T-helper 2 cell (primary cell): ENCODE data around the gene FHL3.

ENCODE experiments used
- DNase-seq, 5 experiments: peaks; one replicate each; pipeline versions ENCODE4 v3.0.0 to v3.0.0-alpha.2; 2012 to 2022

The FHL3 gene

GRCh38 chr1:38012363-38013226 lies 7.3 kb upstream of the FHL3 start, which contains the start of gene UTP11:
Gene UTP11, plus strand, starts transcription at chr1:38012734. Its CDS starts 69 bp downstream, at chr1:38012803.
- DNase-seq, result peak; percentile 65 to 98 (median 86)

- no peak for DNase-seq
Observed at GRCh38 chr1:38009841-38010180, 4.5 kb upstream of the FHL3 start.

- peak in 3 of 5 experiments; percentile 26 to 77 (median 61) for DNase-seq
Observed at GRCh38 chr1:38009088-38009840, 4.0 kb upstream of the FHL3 start.

- DNase-seq, result peak in 1 of 5 experiments; percentile 42
Observed at GRCh38 chr1:38006008-38006828, 904 bp upstream of the FHL3 start.

GRCh38 chr1:38004284-38005108 lies 818 bp downstream of the FHL3 start:
- peak in 1 of 5 experiments; percentile 34 for DNase-seq

- no peak for DNase-seq
Observed at GRCh38 chr1:38003261-38004250, 1.8 kb downstream of the FHL3 start.

GRCh38 chr1:38000529-38001455 lies 4.5 kb downstream of the FHL3 start:
- DNase-seq, result peak in 1 of 5 experiments; percentile 56

GRCh38 chr1:38000233-38000528 lies 5.1 kb downstream of the FHL3 start:
- no peak for DNase-seq

- DNase-seq, result no peak
Observed at GRCh38 chr1:37999430-38000232, 5.7 kb downstream of the FHL3 start.

- no peak for DNase-seq
Observed at GRCh38 chr1:37998913-37999429, 6.3 kb downstream of the FHL3 start.

- DNase-seq, result no peak
Observed at GRCh38 chr1:37998089-37998808, 7.1 kb downstream of the FHL3 start.

- DNase-seq, result no peak
Observed at GRCh38 chr1:37997256-37998088, 7.8 kb downstream of the FHL3 start.

- DNase-seq, result no peak
Observed at GRCh38 chr1:37995751-37996345, 9.5 kb downstream of the FHL3 start.

GRCh38 chr1:37994886-37995566 lies 10.3 kb downstream of the FHL3 start:
- peak in 1 of 5 experiments; percentile 46 for DNase-seq

GRCh38 chr1:37989361-37989930 lies 15.9 kb downstream of the FHL3 start:
- DNase-seq, result peak in 2 of 5 experiments; percentile 31 to 51
